Stimulated activated CD4-positive, alpha-beta T cell treated with anti-CD3 and anti-CD28 coated beads, Interleukin-4, amount 100 ng/mL, for 4 hours (primary cell): ENCODE measurements around the gene RBFOX1.

Experiments used
- DNase-seq, 2 experiments: peaks; one replicate each; pipeline ENCODE4 v3.0.0-alpha.2; 2020

RBFOX1 gene

GRCh38 chr16:7713244-7713643 lies 380.6 kb downstream of the RBFOX1 start:
- no peak for DNase-seq

- no peak for DNase-seq
Observed at GRCh38 chr16:7714775-7715174, 382.1 kb downstream of the RBFOX1 start.

- no peak for DNase-seq
Observed at GRCh38 chr16:7716660-7717550, 384.3 kb downstream of the RBFOX1 start.

GRCh38 chr16:7722761-7723160 lies 390.1 kb downstream of the RBFOX1 start:
- no peak for DNase-seq

GRCh38 chr16:7731141-7731540 lies 398.5 kb downstream of the RBFOX1 start:
- DNase-seq: no peak

GRCh38 chr16:7736138-7736665 lies 403.6 kb downstream of the RBFOX1 start:
- no peak for DNase-seq

- no peak for DNase-seq
Observed at GRCh38 chr16:7742626-7743025, 410.0 kb downstream of the RBFOX1 start.

- DNase-seq: no peak
Observed at GRCh38 chr16:7744546-7745264, 412.1 kb downstream of the RBFOX1 start.

- DNase-seq: no peak
Observed at GRCh38 chr16:7745276-7745675, 412.6 kb downstream of the RBFOX1 start.

- DNase-seq: no peak
Observed at GRCh38 chr16:7746941-7747340, 414.3 kb downstream of the RBFOX1 start.

GRCh38 chr16:7748522-7748921 lies 415.9 kb downstream of the RBFOX1 start:
- no peak for DNase-seq

- DNase-seq: no peak
Observed at GRCh38 chr16:7755347-7755882, 422.8 kb downstream of the RBFOX1 start.
